ENCODE measurements around the gene GRWD1.

The GRWD1 gene

GRCh38 chr19:48424694-48425219 is 21.0 kb upstream of the GRWD1 start:
- DNase-seq (ENCODE audit: low read depth in 2 of 2) = peak; percentile 68 to 75

GRCh38 chr19:48428670-48429069 is 17.1 kb upstream of the GRWD1 start:
- DNase-seq (ENCODE audit: low read depth in 2 of 2) = no peak
- no peak overlapping the region for H3K4me3 ChIP-seq (replicated peaks in 1 of 2; ENCODE audit: low read depth in 2 of 2, low read length in 2 of 2)
- no peak for TF ChIP-seq CTCF (IDR thresholded peaks at IDR 0.05; ENCODE audit: low read depth, low read length)

More at GRCh38 chr19:48424694-48425219, 21.0 kb upstream of the GRWD1 start:
- no peak for TF ChIP-seq CTCF (IDR thresholded peaks at IDR 0.05; ENCODE audit: low read depth, low read length)
- no peak overlapping the region for H3K4me3 ChIP-seq (replicated peaks in 1 of 2; ENCODE audit: low read depth in 2 of 2, low read length in 2 of 2)

GRCh38 chr19:48433337-48433736 is 12.4 kb upstream of the GRWD1 start:
- no peak overlapping the region for H3K4me3 ChIP-seq (replicated peaks in 1 of 2; ENCODE audit: low read depth in 2 of 2, low read length in 2 of 2)
- peak; percentile 17 for TF ChIP-seq CTCF (IDR thresholded peaks at IDR 0.05; ENCODE audit: low read depth, low read length)
- no peak for DNase-seq (ENCODE audit: low read depth in 2 of 2)

GRCh38 chr19:48436586-48436985 is 9.2 kb upstream of the GRWD1 start:
- H3K4me3 ChIP-seq (replicated peaks in 1 of 2; ENCODE audit: low read depth in 2 of 2, low read length in 2 of 2) = no peak overlapping the region
- TF ChIP-seq CTCF (IDR thresholded peaks at IDR 0.05; ENCODE audit: low read depth, low read length) = no peak
- no peak for DNase-seq (ENCODE audit: low read depth in 2 of 2)

- TF ChIP-seq CTCF (IDR thresholded peaks at IDR 0.05; ENCODE audit: low read depth, low read length) = no peak
- no peak overlapping the region for H3K4me3 ChIP-seq (replicated peaks in 1 of 2; ENCODE audit: low read depth in 2 of 2, low read length in 2 of 2)
- no peak for DNase-seq (ENCODE audit: low read depth in 2 of 2)
Observed at GRCh38 chr19:48441360-48442050, 4.3 kb upstream of the GRWD1 start.

GRCh38 chr19:48442116-48443035 is 3.4 kb upstream of the GRWD1 start:
- TF ChIP-seq CTCF (IDR thresholded peaks at IDR 0.05; ENCODE audit: low read depth, low read length) = no peak
- H3K4me3 ChIP-seq (replicated peaks in 1 of 2; ENCODE audit: low read depth in 2 of 2, low read length in 2 of 2) = no peak overlapping the region
- DNase-seq (ENCODE audit: low read depth in 2 of 2) = no peak

Data from cardiac fibroblast (primary cell).